Inflammatory macrophage treated with lipopolysaccharide for 4 hours (primary cell): ENCODE data around the gene IGFL4.
A peak's percentile ranks its signal among the peaks of the same experiment; 100 is the strongest.

Source experiments
- DNase-seq: peaks from one replicate; pipeline ENCODE4 v3.0.0-alpha.2; 2020

The IGFL4 gene

DNA sequence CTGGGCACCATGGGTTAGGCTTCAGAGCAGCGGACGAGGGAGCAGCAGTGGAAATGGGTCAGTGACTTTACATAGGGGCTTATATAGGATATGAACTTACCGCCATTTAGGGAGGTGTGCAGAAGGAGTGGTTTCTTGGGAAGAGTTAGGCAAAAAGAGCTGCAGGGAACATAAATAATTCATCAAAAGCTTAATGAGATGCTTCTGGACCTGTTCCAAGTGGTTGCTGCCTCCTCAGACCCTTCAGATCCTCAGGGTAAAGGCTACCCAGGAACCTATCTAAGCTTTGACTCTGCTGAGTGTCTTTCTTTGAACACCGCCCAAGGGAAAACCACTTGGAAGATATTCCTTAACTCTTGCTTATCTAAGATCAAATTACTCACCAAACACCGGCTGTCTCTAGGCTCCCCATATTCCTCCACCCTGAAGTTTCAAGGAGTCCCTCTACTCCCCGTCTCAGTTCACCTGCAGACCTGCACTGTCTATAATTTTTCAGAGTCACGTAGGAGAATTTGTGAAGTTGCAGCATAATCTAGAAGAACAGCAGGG, at the start of gene IGFL4:
Gene IGFL4 (minus strand): TSS at position 51 of the 549 bp plus-strand sequence. CDS start 40 bp downstream, at position 11.
- no peak for DNase-seq

DNA sequence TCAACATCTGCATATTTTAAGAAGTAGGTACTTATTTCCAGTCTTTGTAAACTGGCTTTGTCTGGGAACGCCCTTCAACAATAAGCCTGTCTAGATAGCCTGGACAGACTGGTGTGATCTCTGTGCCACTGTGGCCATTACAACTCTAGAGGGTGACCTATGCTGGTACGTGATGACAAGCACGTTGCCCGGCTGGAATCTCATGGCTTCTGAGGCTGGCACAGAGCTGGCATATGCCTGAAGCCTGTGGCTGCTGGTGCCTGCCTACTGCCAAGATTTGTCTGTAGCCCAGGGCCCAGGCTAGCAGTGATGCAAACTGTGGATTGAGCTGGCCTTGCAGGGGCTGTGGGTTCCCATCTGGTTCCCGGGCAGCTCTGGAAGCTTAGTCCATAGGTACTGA, 49.6 kb upstream of the IGFL4 start:
- no peak for DNase-seq

DNA sequence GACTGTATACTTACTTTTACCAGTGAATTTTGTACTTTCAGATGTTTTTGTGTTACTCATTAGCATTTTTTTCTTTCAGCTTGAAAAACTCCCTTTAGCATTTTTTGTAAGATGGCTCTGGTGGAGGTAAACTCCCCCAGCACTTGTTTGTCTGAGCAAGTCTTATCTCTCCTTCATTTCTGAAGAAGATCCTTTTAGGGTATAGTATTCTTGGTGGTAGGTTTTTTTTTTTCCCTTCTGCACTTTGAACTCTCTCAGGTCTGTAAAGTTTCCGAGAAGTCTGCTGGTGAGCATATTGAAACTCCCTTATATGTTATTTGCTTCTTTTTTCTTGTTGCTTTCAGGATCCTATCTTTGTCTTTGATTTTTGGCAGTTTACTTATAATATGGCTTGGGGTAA, 48.6 kb upstream of the IGFL4 start:
- no peak for DNase-seq

DNA sequence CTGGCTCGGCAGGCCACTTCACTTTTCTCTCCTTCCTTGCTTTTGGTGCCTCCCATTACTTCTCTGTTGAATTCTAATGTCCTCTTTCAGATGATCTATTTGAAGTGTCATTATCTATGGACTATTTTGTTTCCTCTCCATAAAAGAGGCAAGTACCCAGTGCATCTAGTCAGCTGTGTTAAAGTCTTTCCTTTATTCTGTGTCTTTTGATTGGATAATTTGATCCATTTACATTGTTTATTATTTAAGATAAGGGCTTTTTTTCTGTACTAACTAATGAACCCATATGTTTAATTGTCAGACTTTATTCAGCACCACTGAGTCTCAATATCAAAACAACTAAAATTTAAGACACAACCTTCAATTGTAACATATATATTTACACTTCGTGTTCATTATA, 47.3 kb upstream of the IGFL4 start:
- DNase-seq = no peak

DNA sequence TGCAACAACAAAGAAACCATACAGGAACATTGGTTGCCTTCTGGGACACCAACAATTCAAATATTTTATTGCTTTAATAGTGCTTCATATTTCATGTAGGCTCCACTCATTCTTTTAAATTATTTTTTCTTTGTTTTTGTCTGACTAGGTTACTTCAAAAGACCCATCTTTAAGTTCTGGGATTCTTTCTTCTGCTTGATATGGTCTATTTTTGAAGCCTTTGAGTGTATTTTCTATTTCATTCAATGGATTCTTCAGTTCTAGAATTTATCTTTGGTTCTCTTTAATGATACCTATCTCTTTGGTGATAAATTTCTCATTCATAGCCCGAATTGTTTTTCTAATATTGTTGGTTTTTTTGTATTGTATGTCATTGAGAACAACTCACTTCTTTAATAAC, 45.1 kb upstream of the IGFL4 start:
- no peak for DNase-seq

DNA sequence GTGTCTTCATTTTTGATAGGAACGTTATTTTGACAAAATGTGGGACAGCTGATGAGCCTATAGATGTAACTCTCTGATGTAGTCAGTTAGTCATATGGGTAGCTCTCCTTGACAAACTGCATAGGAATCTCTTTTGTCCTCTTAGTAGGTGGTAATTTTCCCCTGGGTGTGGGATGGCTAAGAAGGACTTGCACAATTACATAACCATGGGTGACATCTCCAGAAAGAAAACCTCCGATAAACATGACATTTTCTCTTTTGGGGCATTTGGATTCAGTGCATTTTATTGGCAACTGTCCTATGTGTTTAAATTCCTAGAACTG, 41.9 kb upstream of the IGFL4 start:
- no peak for DNase-seq

DNA sequence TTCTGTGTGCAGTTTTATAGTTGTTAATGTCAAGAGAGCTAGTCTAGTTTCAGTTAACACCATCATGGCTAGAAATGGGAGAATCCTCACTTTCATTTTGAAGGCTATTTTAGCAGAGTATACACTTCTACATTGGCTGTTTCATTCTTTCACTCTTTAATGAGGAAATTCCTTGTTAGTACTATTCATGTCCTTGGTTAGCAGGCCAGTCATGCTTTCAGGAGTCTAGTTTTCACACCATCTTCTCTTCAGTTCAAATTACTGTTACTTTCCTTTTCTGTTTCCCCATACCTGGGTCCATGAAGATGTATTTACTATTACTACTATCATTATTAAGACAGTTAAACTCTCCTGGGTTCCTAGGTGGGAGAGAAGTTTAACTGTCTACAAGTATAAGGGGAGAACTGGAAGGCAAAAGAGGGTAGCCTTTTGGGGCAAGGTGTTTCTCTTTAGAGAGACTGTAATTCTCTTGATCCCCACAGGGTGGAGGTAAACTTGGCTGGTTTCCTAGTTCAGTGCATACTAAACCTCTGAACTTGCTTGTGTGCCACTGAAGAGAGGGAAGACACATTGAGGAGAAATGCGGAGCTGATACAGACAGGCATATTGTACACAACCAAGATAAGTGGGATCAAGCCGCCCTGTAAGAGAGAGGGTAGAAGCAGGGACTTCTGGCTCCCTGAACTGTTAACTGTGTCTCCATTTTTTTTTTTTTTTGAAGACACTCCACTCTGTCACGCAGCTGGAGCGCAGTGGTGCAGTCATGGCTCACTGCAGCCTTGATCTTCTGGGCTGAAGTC, 41.3 kb upstream of the IGFL4 start:
- peak; percentile 51 for DNase-seq

DNA sequence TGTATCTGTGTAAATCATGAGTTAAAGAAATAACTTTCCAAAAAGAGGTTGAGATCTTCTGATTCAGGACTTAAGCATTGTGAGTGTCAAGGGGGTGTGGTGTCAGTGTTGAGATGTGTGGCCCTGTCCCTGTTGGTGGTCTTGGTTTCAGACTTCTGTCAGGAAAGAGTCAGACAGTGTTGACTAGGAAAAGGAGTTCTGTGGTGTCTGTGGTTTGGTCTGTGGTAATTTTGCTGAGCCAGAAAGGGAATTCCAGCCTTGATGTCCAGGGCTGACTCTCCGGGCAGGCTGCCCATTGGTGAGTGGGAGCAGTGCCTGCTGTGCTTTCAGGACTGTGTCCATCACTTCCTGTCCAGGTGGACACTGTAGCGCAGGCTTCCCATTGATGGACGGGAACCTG, 39.8 kb upstream of the IGFL4 start:
- no peak for DNase-seq

DNA sequence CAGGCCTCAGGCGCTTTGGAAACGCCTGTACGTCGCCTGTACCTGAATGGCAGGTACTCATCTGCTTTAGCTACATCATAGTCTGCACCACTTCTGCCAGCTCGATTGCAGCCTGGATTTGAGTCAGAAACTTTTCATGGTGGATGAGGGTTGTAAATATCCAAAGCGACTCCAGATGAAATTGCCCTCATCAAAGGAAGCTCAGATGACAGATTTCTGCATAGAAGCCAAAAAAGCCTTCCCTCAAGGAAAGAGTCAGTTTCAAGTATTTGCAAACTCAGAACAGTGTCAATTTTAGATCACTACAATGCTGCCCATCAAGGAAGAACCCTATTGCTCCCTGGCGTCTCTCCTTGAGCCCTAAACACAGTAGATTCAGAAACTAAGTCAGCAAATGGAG, 38.8 kb upstream of the IGFL4 start:
- no peak for DNase-seq

DNA sequence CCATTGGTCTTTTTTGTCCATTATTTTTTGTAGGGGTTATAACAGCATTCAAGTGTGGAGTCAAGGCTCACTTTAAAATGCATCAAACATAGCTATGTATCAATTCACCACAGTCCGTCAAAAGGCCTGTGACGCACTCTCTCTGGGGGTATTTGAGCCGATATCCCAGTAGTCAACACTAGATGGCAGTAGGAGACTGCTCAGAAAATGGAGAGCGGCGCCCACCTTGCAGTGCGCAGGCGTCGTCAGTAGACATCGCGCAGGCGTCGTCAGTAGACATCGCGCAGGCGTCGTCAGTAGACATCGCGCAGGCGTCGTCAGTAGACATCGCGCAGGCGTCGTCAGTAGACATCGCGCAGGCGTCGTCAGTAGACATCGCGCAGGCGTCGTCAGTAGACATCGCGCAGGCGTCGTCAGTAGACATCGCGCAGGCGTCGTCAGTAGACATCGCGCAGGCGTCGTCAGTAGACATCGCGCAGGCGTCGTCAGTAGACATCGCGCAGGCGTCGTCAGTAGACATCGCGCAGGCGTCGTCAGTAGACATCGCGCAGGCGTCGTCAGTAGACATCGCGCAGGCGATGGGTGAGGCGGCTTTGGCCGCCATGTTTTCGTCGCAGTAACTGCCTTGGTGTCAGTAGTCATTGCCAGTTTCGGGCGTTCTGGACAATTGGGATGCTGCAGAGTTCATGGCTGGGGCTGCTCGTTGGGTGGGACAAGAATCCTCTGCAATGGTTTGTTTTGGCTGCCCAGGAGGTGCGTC, 38.0 kb upstream of the IGFL4 start:
- DNase-seq = peak; percentile 35

DNA sequence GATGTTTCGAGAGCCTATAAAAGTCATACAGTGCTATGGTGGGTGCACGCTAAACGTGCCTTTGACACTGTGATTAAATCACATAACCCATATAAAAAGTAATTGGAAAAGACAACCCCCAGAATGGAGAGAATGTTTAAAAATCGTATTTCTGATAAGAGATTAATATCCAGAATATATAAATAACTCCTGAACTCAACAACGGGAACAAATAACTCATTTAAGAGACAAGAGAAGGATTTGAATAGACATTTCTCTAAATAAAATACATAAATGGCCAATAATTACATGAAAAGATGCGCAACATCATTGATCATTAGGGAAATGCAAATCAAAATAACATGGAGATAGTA, 37.0 kb upstream of the IGFL4 start:
- DNase-seq = no peak

DNA sequence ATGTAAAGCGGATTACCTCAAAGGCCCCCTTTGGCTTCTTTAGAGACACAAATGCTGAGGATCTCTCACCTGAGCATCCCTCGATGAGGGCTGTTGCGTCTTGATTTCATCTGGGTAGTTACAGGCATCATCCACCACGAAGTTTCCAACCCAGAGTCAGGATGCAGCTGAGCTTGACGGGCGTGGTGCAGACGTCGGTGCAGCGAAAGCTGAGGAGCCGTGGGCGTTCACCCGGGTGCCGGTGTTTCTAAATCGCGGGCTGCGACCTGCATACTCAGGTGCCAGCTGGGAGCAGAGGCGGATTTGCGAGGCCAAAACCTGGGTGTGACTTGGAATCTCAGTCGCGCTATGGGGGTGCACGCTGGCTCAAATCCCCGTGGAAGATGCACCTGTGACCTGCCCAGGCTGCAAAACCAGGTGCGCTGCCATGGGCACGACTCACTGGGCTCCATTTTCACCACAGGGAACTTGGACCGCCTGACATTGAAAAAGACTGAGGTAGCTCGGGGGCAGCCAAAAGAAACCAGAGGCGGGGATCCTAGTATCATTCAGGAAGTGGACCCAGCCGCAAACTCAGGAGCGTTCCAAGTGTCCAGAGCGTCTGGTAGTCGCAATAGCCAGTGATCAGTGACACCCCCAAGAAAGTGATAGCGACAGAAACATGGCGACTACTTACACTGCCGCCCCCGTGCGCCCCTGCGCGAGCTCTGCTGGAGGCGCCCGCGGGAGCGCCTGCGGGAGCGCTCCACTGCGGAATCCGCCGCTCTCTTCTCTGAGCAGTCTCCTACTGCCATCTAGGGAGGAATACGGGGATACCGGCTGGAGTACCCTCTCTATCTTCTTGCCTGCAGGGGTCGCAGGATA, 36.4 kb upstream of the IGFL4 start:
- DNase-seq = peak; percentile 70

DNA sequence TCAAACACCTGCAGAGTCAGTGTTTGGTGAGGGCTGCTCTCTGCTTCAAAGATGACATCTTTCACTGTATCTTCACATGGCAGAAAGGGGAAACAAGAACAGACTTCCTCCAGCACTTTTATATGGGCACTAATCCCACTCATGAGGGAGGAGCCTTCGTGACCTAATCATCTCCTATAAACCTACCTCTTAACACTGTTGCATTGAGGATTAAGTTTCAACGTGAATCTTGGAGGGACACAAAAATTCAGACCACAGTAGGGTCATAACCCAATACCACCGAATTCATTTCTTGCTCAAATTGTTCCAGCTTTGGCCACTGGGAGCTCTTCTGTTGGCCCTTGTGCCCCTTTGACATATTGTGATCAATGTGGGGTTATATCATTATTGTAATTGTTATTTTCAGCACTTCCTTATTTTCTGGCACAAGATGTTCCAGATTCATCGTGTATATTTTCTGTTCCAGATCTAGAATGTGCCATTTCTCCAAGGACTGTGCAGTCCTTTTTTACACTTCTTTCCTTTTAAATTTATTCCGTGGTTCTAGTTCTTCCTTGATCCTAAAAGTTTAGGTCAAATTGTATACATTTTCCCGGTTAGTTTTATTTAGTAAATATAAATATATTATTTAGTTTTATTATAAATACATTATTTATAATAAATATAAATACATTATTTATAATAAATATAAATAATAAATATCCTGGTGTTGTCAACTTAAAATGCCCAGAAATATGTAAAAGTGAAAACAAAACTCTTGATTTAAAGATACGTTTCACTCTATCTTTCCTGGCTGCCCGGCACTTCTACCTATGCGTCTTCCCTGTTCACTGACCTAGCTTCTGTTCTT, 35.5 kb upstream of the IGFL4 start:
- no peak for DNase-seq

DNA sequence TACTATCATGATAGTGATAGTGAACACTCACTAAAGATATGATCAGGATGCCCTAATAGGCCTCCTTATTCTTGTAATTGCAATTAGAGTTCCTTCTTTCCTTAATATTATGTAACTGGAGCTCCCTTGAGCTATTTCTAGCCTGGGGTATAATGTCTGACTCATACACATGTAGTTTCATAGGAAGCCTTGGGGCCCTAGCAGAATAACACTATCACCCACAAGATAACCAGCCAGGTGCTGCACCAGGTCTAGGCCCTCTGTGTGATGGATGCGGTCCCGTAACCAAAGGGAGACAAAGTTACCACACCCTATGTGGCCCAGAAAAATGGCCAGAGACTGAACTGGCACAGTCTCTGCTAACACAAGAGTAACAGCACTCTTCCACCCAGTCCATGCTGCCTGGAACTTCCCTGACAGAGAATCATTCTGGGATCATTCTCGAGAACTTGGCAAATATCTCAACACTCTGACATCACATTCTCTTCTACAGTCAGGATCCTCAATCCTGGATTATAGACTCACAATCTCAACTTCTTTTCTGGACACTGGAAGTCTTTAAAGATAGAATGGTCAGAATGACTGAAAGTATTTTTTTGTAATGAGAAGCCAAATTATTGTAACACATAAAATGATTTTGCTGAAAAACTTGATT, 32.6 kb upstream of the IGFL4 start:
- peak; percentile 41 for DNase-seq

DNA sequence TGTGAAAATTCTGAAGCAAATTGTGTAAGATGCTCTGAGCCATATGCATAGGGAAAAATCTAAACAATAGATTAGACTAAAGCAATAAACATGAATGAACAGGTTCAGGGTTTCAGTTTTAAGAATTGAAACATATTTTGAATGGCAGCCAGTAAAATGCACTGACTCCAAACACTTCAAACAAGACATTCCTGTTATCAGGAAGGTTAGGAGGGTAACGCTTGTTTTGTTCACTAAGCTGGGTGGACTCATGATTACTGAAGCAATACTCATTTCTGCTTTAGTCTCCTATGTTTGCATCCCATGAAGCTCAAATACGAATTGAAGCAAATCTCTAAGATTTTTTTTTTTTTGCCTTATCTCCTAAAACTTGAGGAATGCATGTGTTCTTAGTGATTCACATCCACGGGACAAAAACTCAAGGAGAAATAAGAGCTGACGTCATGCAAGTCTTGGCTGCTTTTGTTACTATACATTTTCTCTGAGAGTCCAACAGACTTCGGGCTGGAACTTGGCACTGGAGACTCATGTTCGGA, 29.1 kb upstream of the IGFL4 start:
- DNase-seq = no peak

DNA sequence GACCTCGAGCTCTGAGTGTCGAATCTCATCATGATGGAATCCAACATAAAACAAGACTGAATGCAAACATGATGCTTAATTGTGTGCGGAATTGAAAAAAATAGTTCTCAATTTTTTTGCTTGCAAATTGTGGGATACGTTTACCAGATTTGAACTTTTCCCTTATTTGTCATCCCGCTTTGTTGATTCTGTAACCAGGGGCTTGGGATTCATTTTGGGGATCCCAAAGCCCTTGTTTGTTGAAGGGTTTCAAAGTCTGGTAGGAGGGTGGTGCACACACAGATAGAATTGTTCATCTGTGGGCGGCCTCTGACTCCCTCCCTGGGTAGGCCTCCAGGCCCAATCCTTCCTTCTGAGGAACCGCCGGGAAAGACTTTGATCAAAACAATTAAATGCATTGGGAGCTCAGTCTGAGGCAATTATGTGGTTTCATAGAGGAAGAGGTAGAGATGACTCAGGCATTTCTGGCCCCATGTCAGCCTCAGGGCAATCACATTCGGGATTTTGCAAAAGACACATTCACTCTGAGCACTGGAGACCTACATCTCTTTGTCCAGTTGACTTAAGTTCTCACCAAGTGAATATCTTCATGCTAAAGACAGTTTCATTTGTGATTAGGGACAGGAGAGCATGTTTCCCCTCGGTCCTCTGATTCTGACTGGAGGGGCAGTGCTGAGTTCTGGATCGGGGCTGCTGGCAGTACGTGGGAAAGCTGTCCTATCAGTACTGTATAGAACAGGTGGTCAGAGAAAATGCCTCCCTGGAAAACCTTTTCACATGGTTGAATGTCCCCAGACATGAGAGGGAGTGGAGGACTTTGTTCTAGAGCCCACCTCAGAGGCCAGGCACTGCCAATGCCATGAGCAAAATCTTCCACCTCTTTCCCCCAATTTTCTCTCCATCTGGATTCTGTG, 27.8 kb upstream of the IGFL4 start:
- peak; percentile 78 for DNase-seq

DNA sequence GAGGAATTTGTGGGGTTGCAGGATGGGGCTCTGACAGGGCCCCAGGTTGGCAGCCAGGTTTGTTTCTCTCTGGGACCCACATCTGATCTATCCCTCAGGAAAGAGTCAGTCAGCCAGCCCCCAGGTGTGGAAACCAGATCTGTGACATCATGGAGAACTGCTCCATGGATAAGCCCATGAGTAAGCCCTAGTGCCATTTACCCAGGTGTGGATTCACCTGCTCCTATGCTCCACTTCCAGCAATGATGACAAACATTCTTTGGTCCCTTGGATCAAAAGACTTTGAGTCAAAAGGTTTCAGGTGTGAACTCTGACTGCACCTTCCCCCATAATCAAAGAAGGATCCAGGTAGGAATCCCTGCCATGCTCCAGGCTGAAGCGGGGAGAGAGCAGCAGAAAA, 26.9 kb upstream of the IGFL4 start:
- no peak for DNase-seq

DNA sequence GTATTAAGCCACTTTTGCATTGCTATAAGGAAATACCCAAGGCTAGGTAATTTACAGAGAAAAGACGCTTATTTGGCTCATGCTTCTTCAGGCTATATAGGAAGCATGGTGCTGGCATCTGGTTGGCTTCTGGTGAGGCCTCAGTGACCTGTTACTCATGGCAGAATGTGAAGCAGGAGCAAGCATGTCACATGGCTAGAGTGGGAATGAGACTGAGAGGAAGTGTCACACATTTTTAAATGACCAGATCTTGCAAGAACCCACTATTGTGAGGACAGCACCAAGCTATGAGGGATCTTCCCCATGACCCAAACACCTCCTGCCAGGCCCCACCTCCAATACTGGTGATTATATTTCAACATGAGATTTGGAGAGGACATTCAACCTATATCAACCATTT, 25.7 kb upstream of the IGFL4 start:
- DNase-seq = peak; percentile 32

DNA sequence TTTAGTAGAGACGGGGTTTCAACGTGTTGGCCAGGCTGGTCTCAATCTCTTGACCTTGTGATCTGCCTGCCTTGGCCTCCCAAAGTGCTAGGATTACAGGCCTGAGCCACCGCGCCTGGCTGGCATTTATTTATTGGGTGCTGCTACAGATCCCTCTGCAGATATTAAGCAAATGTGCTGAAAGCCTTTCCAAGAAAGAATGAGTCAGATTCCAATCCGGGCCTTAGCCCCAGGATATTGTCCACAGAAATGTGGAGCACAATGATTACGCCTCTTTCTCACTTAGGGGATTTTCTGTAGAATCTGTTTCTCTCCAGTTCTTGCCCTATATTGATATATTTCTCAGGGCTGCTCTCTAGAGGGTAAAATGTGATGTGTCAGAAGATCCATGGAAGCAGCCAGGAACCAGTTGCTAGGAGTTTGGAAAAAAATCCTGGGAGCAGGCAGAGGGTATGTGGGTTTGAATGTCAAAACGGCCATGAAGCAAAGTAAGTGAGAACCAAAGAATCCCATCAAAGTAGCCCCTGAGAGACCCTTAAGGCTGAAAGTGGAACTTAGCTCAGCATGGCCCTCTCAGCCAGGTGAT, 24.8 kb upstream of the IGFL4 start:
- no peak for DNase-seq

DNA sequence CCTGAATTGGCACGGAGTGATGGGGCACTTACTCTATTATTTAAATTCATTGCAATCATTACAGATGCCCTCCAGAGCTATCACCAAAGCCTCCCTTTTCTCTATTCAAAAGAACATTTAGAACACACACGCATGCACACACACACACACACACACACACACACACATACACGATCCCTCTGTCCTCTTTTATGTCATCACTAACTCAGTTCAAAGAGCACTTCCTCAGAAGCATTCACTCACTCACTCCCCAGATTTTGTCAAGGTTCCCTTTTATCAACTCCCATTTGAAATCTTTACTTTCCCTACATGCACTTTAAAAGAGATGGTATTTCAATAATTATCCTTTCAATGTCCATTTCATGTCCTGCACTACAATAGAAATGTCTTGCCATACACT, 22.4 kb upstream of the IGFL4 start:
- peak; percentile 23 for DNase-seq
